Stomach smooth muscle (tissue), 2 donors: Measurements from ENCODE around the gene ZFYVE28.

Source experiments
- H3K27ac ChIP-seq: one replicate; pipeline ENCODE4 v1.7.0; 2013; ENCODE audit warnings: mild to moderate bottlenecking, low read length, inconsistent platforms
- H3K27me3 ChIP-seq, 2 donors: one replicate each; pipeline ENCODE4 v1.7.0; 2013; ENCODE audit warnings: low read length in 2 of 2; ENCODE audit not compliant: insufficient read depth in 2 of 2, control insufficient read depth in 1 of 2
- H3K36me3 ChIP-seq, 2 donors: one replicate each; pipeline ENCODE4 v1.7.0; 2013; ENCODE audit warnings: low read length in 2 of 2; ENCODE audit not compliant: control insufficient read depth in 2 of 2, insufficient read depth in 2 of 2
- H3K4me1 ChIP-seq: one replicate; pipeline ENCODE4 v1.7.0; 2013; ENCODE audit warnings: low read length; ENCODE audit not compliant: control insufficient read depth, insufficient read depth
- H3K4me3 ChIP-seq, 2 donors: one replicate each; pipeline ENCODE4 v1.7.0; 2013; ENCODE audit warnings: low read length in 2 of 2
- H3K9ac ChIP-seq, 2 donors: one replicate each; pipeline ENCODE4 v1.7.0; 2013; ENCODE audit warnings: low read length in 2 of 2, mild to moderate bottlenecking in 1 of 2
- H3K9me3 ChIP-seq, 2 donors: one replicate each; pipeline ENCODE4 v1.7.0; 2013; ENCODE audit warnings: low read length in 2 of 2; ENCODE audit not compliant: control insufficient read depth in 2 of 2
- donor health status: healthy.
- donor health status: Pancreatic carcinoma.

Gene ZFYVE28

GRCh38 chr4:2259036-2259540, 159.4 kb downstream of the ZFYVE28 start:
- Histone ChIP-seq H3K9ac (peak overlapping the region; percentile 27 to 29), H3K27ac (peak overlapping the region; percentile 80), H3K9me3 (no peaks in the 10 kb centered on the region), H3K4me1 (peaks cover 81% of the 10 kb centered on the region), H3K4me3 (peak overlapping the region in 1 of 2 donors; percentile 81), H3K27me3 (no peaks in the 10 kb centered on the region), H3K36me3 (peaks cover 0 to 10% of the 10 kb centered on the region in 2 donors)

GRCh38 chr4:2258091-2259035, 160.1 kb downstream of the ZFYVE28 start:
- H3K4me1 ChIP-seq: peaks cover 80% of the 10 kb centered on the region
- H3K4me3 ChIP-seq: peak overlapping the region in 1 of 2 donors; percentile 81
- H3K9ac ChIP-seq: peak overlapping the region; percentile 27 to 55
- H3K27me3 ChIP-seq: no peaks in the 10 kb centered on the region
- no peaks in the 10 kb centered on the region for H3K9me3 ChIP-seq
- H3K36me3 ChIP-seq: peaks cover 0 to 15% of the 10 kb centered on the region in 2 donors
- H3K27ac ChIP-seq: peak overlapping the region; percentile 80

- H3K9ac ChIP-seq: peak overlapping the region; percentile 38 to 55
- H3K27me3 ChIP-seq: no peaks in the 10 kb centered on the region
- no peaks in the 10 kb centered on the region for H3K9me3 ChIP-seq
- H3K4me1 ChIP-seq: peaks cover 75% of the 10 kb centered on the region
- peak overlapping the region; percentile 80 for H3K27ac ChIP-seq
- peak overlapping the region in 1 of 2 donors; percentile 15 for H3K4me3 ChIP-seq
- H3K36me3 ChIP-seq: peaks cover 3 to 18% of the 10 kb centered on the region in 2 donors
These were observed 160.9 kb downstream of the ZFYVE28 start for GRCh38 chr4:2257361-2258081.

- H3K9ac ChIP-seq: peak overlapping the region; percentile 33 to 36
- H3K27ac ChIP-seq: peak overlapping the region; percentile 80
- peak overlapping the region in 1 of 2 donors; percentile 49 for H3K4me3 ChIP-seq
- no peaks in the 10 kb centered on the region for H3K9me3 ChIP-seq
- peaks cover 10 to 18% of the 10 kb centered on the region in 2 donors for H3K36me3 ChIP-seq
- H3K27me3 ChIP-seq: no peaks in the 10 kb centered on the region
- H3K4me1 ChIP-seq: peaks cover 73% of the 10 kb centered on the region
These were observed 161.7 kb downstream of the ZFYVE28 start for GRCh38 chr4:2256781-2257191.

- H3K27ac ChIP-seq: peak overlapping the region; percentile 80
- no peaks in the 10 kb centered on the region for H3K27me3 ChIP-seq
- peaks cover 12 to 18% of the 10 kb centered on the region in 2 donors for H3K36me3 ChIP-seq
- H3K9ac ChIP-seq: peak overlapping the region; percentile 33 to 47
- H3K4me3 ChIP-seq: peak overlapping the region in 1 of 2 donors; percentile 49
- H3K4me1 ChIP-seq: peaks cover 73% of the 10 kb centered on the region
- H3K9me3 ChIP-seq: no peaks in the 10 kb centered on the region
These were observed 162.2 kb downstream of the ZFYVE28 start for GRCh38 chr4:2256156-2256731.

GRCh38 chr4:2255501-2256155, 162.8 kb downstream of the ZFYVE28 start:
- H3K4me1 ChIP-seq: peaks cover 69% of the 10 kb centered on the region
- H3K9me3 ChIP-seq: no peaks in the 10 kb centered on the region
- H3K9ac ChIP-seq: peak overlapping the region in 1 of 2 donors; percentile 32
- H3K4me3 ChIP-seq: peak overlapping the region; percentile 22 to 49
- peaks cover 12 to 18% of the 10 kb centered on the region in 2 donors for H3K36me3 ChIP-seq
- no peaks in the 10 kb centered on the region for H3K27me3 ChIP-seq
- peak overlapping the region; percentile 80 for H3K27ac ChIP-seq

- Histone ChIP-seq H3K36me3 (peaks cover 15 to 24% of the 10 kb centered on the region in 2 donors), H3K27ac (peak overlapping the region; percentile 80), H3K4me1 (peaks cover 62% of the 10 kb centered on the region), H3K27me3 (no peaks in the 10 kb centered on the region), H3K9me3 (no peaks in the 10 kb centered on the region), H3K4me3 (peak overlapping the region in 1 of 2 donors; percentile 49), H3K9ac (no peak overlapping the region)
These were observed 163.6 kb downstream of the ZFYVE28 start for GRCh38 chr4:2254665-2255500.

GRCh38 chr4:2253160-2254084, 165.0 kb downstream of the ZFYVE28 start:
- H3K27ac ChIP-seq: no peak overlapping the region
- H3K4me3 ChIP-seq: no peak overlapping the region
- H3K4me1 ChIP-seq: peaks cover 47% of the 10 kb centered on the region
- no peaks in the 10 kb centered on the region for H3K27me3 ChIP-seq
- H3K9ac ChIP-seq: no peak overlapping the region
- peaks cover 20 to 34% of the 10 kb centered on the region in 2 donors for H3K36me3 ChIP-seq
- H3K9me3 ChIP-seq: no peaks in the 10 kb centered on the region
